HG03558 (cell line): ENCODE results near the gene MEX3C.
A peak's percentile ranks its signal among the peaks of the same experiment; 100 is the strongest.

Experiments used
- ATAC-seq: cut with Tn5 transposase; IDR thresholded peaks from one replicate; pipeline ENCODE4 v1.9.1; 2021; ENCODE audit warnings: moderate number of reproducible peaks; ENCODE audit not compliant: unreplicated experiment; ENCODE audit errors: extremely low read depth

MEX3C gene

DNA sequence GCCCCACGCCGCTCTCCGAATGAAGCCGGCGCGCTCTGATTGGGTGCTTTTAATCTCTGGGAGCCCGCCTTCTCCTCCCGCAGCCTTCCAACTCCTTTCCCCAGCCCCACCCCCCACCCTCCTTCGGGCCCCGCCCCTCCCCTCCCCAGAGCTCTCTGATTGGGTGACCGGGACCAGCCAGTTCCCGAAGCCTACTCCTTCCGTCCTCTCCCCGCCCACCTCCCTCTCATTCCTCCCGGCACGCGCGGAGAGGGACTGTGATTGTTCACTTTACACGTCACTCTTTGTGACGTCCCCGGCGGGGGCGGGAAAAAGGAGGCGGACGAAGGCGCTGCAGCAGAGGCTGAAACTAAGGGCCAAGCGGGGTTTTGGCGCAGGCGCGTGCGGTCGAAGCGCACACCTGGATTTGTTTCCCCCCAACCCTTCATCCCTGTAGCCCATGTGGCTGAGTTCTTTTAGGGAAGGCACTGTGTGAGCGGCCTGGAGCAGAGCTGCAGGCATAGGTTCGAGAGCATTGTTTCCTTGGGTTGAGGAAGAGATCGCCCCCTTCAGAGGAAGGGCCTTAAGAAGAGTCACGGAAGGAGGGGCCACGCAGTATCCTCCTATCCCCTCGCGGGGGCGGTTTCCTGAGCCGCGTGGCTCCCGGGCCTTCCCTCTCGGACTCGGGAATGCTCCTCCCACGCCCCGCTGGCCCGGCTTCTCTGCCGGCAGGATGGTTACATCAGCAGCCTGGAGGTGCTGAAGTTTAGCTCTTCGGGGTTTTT lies at the start of gene MEX3C:
MEX3C (minus strand) TSS at position 21 of the 764 bp plus-strand sequence. CDS start 361 bp downstream, outside the sequence.
- ATAC-seq = peak; percentile 66

- no peak for ATAC-seq
Measured at GRCh38 chr18:51241226-51241625, 43.7 kb upstream of the MEX3C start.

GRCh38 chr18:51236225-51236624 lies 38.7 kb upstream of the MEX3C start:
- ATAC-seq = no peak

DNA sequence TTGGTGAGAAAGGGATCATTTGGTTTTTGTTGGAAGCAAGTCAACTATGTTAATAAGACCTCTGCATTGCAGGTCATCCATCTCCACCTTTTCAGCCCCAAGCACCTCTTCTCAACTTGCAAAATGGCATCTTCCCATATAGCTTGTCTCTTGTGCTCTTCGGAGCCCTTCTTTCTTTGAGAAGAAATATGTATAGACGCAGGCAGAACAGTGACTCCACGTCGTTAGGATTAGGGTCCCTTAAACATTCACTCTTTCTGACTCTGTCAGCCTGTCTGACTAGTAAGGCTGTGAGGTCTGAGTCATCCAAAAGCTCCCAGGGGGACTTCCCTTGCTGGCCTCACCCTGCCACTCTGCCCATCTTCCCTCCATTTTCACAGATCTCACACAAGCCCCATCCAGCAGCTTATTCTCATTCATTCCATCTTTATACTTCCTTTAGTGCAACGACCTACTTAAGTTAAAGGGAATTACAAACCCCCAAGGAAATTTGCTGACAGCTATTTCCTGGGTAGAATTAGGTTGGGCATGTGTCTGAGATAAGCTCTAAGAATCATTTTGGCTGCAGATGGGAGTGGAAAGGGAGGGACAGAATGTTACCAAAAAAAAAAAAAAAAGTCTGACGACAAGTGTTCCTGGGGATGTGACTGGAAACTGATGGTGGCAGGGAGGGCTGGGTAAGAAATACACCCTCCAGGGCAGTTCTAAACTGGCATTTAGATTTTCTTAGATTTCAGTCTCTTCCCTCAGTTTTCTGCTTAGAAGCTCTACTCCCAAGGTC lies 37.7 kb upstream of the MEX3C start:
- ATAC-seq = peak; percentile 96

GRCh38 chr18:51234117-51235008 lies 36.9 kb upstream of the MEX3C start:
- no peak for ATAC-seq

DNA sequence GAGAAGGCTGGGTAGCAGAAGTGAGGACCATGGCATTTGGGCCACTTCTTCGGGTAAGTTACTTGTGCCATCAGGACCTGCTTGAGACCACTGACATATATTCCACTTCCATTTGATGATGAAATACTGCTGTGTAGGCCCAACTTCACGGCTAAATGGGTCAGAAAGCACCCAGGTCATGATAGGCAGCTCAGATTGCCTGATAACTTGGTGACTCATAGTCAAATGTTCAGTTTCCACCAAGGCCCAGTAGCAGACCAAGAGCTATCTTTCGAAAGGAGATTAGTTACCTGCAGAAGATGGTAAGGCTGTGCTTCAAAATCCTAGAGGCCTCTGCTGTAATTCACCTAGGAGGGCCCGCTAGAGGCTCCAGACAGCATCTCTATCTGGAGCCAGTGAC lies 31.8 kb upstream of the MEX3C start:
- no peak for ATAC-seq

DNA sequence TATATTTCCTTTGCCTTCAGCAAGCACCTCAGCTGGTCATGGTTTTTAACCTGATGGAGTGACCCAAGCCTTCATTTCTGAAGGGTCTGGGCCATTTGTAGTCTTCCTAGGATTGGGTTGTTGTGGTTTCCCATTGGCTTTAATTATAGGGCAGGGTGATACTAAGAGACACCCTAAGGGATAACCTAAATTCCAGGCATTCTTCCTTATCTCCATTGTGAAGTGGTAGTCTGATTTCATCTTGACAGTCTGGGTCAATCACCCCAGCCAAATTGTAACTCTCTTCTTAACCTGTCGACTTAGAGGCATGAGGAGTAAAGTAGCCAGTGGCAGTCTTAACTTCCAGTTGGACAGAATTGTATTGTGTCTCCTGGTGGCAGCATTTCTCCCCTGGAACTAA lies 30.2 kb upstream of the MEX3C start:
- ATAC-seq = no peak

- no peak for ATAC-seq
Measured at GRCh38 chr18:51226587-51227350, 29.3 kb upstream of the MEX3C start.

DNA sequence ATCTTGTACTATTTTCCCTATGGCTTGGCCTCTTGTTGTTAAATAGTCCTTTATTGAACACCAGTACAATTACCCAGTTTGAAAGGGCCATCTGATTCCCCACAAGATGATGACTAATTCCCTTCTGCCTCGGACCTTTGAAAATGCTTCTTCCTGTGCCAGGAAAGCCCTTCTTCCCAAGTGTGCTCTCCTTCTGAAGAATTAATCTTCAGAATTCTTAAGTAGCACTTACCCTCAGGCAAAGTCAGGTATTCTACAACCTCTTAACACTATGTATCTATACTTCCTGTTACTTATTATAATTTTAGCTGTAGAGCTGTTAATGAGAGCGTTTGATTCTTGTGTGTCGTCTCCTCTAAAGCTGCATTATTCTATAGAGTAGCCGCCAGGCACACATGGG lies 28.6 kb upstream of the MEX3C start:
- ATAC-seq = no peak

GRCh38 chr18:51212606-51213005 lies 15.1 kb upstream of the MEX3C start:
- no peak for ATAC-seq

GRCh38 chr18:51211552-51211951 lies 14.1 kb upstream of the MEX3C start:
- ATAC-seq = peak; percentile 94

DNA sequence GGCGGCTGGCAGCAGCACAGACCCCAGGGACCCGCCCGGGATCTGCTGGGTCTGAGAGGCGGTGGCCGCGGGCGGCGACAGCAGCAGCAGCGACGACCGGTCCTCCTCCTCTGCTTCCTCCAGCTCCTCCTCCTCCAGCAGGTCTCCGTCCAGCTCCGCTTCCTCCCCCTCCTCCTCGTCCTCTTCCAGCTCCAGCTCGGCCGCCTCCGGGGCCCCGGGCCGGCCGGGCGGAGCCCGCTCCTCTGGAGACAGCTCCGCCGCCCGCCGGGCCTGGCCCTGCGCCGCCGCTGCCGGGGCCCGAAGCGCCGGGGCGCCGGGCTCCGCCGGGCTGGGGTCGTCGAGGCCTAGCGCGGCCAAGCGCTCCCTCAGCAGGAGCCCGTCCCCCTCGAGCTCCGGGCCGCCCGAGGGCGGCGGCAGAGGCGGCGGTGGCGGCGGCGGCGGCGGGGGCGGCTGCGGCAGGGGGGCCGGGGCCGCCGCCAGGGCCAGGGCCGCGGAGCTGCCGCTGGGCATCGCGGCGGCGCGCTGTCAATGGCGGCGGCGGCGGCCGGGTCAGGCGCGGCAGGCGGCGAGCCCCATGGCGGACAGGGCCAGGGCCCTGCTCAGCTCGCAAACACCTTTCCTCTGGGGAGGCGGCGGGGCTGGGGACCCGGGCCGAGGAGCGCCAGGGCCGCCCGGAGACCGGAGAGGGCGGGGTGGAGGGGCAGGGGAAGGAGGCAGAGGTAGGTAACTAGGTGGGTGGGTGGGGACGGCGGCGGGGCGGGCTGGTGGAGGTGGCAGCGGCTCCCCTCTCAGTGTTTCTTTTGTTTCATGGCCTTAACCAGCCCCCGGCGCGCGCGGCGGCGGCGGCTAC lies 445 bp downstream of the MEX3C start:
- ATAC-seq = peak; percentile 0

DNA sequence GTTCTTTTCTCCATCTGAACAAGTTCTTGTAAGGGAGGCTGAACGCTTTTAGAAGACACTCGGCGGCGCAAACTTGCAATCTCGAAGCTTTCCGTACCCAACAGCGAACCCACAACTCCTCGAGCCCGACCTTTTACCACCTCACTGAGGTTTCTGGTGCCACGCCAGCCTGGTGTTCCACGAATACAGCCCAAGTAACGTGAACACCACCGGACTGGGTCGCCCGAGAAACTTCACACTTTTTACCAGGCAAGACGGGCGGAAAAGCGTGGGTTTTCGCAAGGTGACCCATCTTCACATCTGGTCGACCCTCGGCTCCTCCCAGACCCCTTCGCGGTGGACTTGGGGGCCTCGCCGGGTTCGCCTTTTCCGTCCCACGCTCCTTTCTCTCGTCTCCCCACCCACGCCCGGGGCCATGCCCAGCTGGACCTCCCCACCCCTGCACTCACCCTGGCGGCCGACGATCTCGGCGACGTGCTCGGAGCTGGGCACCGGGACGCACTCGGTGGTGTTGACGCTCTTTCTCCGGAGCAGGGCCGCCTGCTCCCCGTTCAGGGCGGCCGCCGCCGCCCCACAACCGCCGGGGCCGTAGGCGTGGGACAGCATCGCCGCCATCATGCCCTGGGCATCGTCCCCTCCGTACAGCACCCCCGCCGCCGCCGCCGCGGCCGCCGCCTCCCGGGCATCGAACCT lies 1.2 kb downstream of the MEX3C start:
- no peak for ATAC-seq

DNA sequence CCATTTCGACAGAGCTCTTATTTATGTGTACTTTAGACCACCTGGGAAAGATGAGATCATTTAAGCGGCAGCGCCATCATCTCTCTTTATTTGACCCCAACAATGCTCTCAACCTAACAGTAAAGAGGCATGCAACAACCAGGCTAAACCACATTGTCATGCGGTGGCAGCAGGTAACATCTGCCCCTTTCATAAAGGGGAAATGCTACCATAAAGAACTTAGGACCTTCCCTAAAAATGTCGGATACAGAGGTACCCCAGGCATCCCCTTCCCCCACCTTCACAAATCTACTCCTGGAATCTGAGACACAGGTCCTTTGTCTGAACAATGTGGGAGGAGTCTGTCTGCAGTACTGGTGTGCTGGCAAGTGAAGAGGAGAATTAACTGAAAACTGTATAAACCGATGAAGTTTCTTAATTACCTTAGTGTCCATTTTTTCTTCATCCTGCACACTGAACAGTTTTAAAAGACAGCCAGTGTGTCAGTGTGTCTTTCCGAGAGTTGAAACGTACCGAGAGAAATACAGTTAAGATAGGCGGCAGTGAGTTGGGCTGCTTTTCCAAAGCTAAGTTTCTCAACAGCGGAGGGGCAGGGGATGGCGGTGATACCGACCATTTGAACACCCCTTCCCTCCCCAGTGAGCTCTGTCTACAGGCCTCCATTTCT lies 1.9 kb downstream of the MEX3C start:
- no peak for ATAC-seq

DNA sequence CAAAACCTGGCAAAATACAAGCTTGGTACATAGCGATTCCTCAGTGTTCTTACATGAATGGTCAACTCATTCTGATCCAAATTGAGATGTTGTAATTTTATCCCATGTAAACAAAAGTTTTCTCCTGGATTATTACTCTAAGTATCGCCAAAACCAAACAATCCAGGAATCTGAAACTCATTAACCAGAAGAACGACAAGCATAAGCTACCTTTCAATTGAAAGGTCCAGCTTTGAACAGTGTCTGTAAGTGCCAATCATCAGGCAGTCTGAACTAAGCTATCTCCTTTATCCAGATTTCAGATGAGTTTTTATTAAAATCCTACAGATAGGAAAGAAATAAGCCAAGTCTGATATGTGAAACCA lies 2.4 kb downstream of the MEX3C start:
- ATAC-seq = no peak

GRCh38 chr18:51194604-51195003 lies 2.9 kb downstream of the MEX3C start:
- no peak for ATAC-seq

DNA sequence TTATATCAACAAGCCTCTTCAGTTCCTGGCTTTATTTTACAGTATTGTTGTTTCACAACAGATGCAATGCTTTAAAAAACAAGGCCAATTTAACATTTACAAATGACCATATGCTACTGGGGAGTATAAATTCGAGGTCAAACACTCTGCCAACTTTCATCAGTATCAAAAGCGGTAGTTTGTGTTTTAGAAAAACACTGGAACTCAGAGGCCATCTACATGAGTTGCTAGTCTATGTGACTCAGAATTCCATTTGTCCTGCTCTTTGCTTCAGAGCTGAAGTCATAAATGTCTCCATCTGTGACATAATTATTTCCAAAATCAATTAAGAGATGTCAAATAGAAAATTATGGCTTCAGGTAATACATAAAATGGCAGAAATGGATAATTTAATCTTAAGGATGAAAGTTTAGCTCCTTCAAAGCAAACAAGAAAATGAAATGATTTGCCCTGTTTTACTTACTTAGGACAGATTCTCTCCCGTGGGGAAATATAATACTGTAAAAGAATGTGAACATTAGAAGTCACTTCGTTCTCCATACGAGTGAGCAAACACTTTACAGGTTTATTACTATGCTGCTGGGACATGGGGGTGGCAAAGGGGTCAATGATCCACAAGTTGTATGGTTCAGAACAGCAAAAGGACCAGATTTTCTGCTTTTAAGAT lies 3.7 kb downstream of the MEX3C start:
- ATAC-seq = no peak
